Measurements from ENCODE around the gene ZSWIM4.

- TF ChIP-seq POLR2A (IDR thresholded peaks at IDR 0.05) = no peak
- no peak for TF ChIP-seq CTCF (IDR thresholded peaks at IDR 0.05)
- no peak for TF ChIP-seq POLR2AphosphoS5 (IDR thresholded peaks at IDR 0.05)
Measured at GRCh38 chr19:13825489-13826441, 30.5 kb downstream of the ZSWIM4 start.

Measured in prostate gland (tissue), 2 donors.